Measurements from ENCODE around the gene BACE1. TPM values are rescaled to one million over a fixed set of nuclear protein-coding genes. Genes with fewer than 3 reads are reported as not detected.
A peak's percentile ranks its signal among the peaks of the same experiment; 100 is the strongest.

The BACE1 gene
- total and polyA plus RNA-seq, 2 of the 13 experiments (the other 11 are each of a cell fraction or from before 2014, with no cell fraction given): 7.5 to 17.9 TPM

DNA sequence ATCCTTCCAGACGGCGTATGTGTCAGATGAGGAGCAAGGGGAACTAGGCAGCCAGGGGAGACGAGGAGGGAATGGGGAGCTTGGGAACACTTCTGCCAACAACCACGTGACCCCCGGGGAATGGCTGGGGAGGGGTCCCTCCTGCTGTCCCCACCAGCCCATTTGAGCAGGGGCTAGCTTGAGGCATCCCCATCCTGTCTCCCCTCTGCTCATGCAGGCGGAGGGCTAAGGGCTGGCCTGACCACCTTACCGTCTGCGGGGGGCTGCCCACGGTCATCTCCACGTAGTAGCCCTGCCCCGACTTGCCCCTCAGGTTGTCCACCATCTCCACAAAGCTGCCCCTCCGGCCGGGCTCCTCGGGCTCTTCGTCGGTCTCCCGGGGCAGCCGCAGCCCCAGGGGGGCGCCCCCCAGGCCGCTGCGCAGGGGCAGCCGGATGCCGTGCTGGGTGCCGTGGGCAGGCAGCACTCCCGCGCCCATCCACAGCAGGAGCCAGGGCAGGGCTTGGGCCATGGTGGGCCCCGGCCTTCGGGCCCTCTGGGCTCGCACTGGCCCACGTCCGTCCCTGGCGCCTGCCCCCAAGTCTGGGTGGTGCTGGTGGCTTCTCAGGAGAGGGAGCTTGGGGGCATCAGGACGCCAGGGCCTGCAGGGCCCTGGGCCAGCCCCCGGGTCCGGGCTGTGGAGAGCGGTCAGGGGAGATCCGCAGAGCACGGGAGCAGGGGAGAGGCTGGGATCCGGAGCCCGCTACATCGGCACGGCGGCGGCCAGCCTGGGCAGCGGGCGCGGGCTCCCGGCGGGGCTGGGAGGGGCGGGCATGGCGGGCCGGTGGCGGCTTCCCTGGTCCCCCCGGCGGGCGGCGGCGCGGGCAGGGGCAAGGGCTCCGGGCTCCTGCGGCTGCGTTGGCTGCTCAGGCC is 515 bp downstream of the BACE1 start (continued):
- TF ChIP-seq RAD51 (IDR thresholded peaks at IDR 0.05; ENCODE audit: borderline replicate concordance): peak; percentile 33; the same call in 1 of the 2 replicates
- no peak for TF ChIP-seq ZNF530 (CRISPR knock-in tag; IDR thresholded peaks at IDR 0.05; ENCODE audit: low read depth)
- no peak for TF ChIP-seq ZNF589 (CRISPR knock-in tag; conservative IDR thresholded peaks at IDR 0.05)
- TF ChIP-seq POLR2AphosphoS2 (IDR thresholded peaks at IDR 0.05; ENCODE audit: low read depth, low read length): no peak
- TF ChIP-seq RFX5 (IDR thresholded peaks at IDR 0.05; ENCODE audit: low read depth, low read length): no peak
- no peak for TF ChIP-seq PHF5A (CRISPR knock-in tag; IDR thresholded peaks at IDR 0.05; ENCODE audit: low read depth, unreplicated experiment)
- no peak for TF ChIP-seq ZBTB7A (CRISPR knock-in tag; IDR thresholded peaks at IDR 0.05)
- TF ChIP-seq, protein P1, sequence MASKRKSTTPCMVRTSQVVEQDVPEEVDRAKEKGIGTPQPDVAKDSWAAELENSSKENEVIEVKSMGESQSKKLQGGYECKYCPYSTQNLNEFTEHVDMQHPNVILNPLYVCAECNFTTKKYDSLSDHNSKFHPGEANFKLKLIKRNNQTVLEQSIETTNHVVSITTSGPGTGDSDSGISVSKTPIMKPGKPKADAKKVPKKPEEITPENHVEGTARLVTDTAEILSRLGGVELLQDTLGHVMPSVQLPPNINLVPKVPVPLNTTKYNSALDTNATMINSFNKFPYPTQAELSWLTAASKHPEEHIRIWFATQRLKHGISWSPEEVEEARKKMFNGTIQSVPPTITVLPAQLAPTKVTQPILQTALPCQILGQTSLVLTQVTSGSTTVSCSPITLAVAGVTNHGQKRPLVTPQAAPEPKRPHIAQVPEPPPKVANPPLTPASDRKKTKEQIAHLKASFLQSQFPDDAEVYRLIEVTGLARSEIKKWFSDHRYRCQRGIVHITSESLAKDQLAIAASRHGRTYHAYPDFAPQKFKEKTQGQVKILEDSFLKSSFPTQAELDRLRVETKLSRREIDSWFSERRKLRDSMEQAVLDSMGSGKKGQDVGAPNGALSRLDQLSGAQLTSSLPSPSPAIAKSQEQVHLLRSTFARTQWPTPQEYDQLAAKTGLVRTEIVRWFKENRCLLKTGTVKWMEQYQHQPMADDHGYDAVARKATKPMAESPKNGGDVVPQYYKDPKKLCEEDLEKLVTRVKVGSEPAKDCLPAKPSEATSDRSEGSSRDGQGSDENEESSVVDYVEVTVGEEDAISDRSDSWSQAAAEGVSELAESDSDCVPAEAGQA (IDR thresholded peaks at IDR 0.05; ENCODE audit: low read depth): no peak
- TF ChIP-seq, protein P1 (CRISPR knock-in tag; IDR thresholded peaks at IDR 0.05; ENCODE audit: borderline replicate concordance): no peak
- no peak for TF ChIP-seq HOXA3 (CRISPR knock-in tag; IDR thresholded peaks at IDR 0.05)
